Measurements from ENCODE around the gene TMOD3.
A peak's percentile ranks its signal among the peaks of the same experiment; 100 is the strongest.

DNA sequence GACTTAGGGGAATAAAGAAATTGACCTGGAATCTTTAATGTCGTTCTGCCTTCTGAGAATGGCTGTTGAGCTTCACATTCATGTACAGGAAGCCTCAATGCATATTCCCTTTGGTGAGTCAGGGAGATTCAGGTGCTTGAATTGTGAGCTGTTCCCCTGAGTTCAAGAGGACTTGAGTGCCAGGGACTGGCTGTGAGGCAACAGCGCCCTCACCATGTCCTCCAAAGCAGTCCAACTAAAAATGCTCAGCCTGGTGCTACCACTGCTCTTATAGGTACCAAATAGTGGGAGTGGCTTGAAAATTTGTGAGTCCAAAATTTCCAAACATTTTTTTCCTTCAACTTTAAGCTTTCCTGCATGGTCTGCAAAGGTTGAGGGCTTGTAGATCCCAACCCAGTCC lies 88.0 kb downstream of the TMOD3 start:
- TF ChIP-seq, protein P1, sequence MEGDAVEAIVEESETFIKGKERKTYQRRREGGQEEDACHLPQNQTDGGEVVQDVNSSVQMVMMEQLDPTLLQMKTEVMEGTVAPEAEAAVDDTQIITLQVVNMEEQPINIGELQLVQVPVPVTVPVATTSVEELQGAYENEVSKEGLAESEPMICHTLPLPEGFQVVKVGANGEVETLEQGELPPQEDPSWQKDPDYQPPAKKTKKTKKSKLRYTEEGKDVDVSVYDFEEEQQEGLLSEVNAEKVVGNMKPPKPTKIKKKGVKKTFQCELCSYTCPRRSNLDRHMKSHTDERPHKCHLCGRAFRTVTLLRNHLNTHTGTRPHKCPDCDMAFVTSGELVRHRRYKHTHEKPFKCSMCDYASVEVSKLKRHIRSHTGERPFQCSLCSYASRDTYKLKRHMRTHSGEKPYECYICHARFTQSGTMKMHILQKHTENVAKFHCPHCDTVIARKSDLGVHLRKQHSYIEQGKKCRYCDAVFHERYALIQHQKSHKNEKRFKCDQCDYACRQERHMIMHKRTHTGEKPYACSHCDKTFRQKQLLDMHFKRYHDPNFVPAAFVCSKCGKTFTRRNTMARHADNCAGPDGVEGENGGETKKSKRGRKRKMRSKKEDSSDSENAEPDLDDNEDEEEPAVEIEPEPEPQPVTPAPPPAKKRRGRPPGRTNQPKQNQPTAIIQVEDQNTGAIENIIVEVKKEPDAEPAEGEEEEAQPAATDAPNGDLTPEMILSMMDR (IDR thresholded peaks at IDR 0.05): peak in 3 of 6 experiments; percentile 11 to 36 (median 28)
- TF ChIP-seq POLR2A (IDR thresholded peaks at IDR 0.05) (no peak), POLR2AphosphoS5 (IDR thresholded peaks at IDR 0.05) (no peak), EP300 (IDR thresholded peaks at IDR 0.05) (no peak)
